A549 (cell line): ENCODE data around the gene FIGN. TPM values are rescaled to one million over a fixed set of nuclear protein-coding genes. Genes with fewer than 3 reads are reported as not detected.

Experiments
- ATAC-seq, 2 experiments: fragments of 200-7000 bp in 1 of 2; fragments of >200 bp in 1 of 2; cut with Nextera tagmentation in 1 of 2; cut with Tn5 transposase in 1 of 2; 3 replicates each; pipeline versions ENCODE4 v1.8.0 to v1.9.1; 2018 to 2020; ENCODE audit warnings: mild to moderate bottlenecking in 1 of 2, moderate library complexity in 1 of 2
- CTCF ChIA-PET: fragments of 300-600 bp; sonication (Branson Sonifier 250); formaldehyde crosslinking; extraction: SDS; loops from one replicate; lab custom pipeline; 2021; ENCODE audit warnings: antibody characterized with exemption, inconsistent platforms; lab: Yijun Ruan, JAX
- POLR2A ChIA-PET: fragments of 350-600 bp; formaldehyde crosslinking; extraction: SDS; loops from one replicate; lab custom pipeline; 2021; ENCODE audit warnings: antibody characterized with exemption, inconsistent platforms; lab: Yijun Ruan, JAX
- DNase-seq, 2 experiments: peaks; one replicate each; pipeline versions ENCODE4 v3.0.0 to v3.0.0-alpha.2; 2011 to 2016; ENCODE audit warnings: low read depth in 1 of 2, low spot score in 1 of 2
- FAIRE-seq: peaks from 2 replicates; lab custom pipeline; 2011; peaks lifted over from hg19 to GRCh38; lab: Jason Lieb, UNC
- H3K27ac ChIP-seq, 2 experiments: fragments of >200 bp; sonication (Bioruptor Twin); formaldehyde crosslinking; 3 replicates each; pipeline ENCODE4 v1.5.1; 2016 to 2017
- H3K4me1 ChIP-seq: fragments of >200 bp; sonication (Bioruptor Twin); formaldehyde crosslinking; 3 replicates; pipeline ENCODE4 v1.6.1; 2016
- H3K4me2 ChIP-seq: fragments of >200 bp; sonication (Bioruptor Twin); formaldehyde crosslinking; 3 replicates; pipeline ENCODE4 v1.6.1; 2016
- H3K4me3 ChIP-seq: fragments of >200 bp; sonication (Bioruptor Twin); formaldehyde crosslinking; 3 replicates; pipeline ENCODE4 v1.5.1; 2016
- H3K9me3 ChIP-seq: fragments of >200 bp; sonication (Bioruptor Twin); formaldehyde crosslinking; 3 replicates; pipeline ENCODE4 v1.6.1; 2016
- ATOH8 ChIP-seq: fragments of 250-450 bp; sonication (Bioruptor Pico); IDR thresholded peaks from 2 replicates; pipeline ENCODE4 v1.5.0; 2020; ENCODE audit warnings: low read depth, mild to moderate bottlenecking, moderate library complexity
- BCL3 ChIP-seq: fragments of >200 bp; sonication (Bioruptor Twin); formaldehyde crosslinking; IDR thresholded peaks from 3 replicates; pipeline ENCODE4 v1.6.1; 2016
- BHLHE40 ChIP-seq: IDR thresholded peaks from 2 replicates; pipeline ENCODE4 v1.6.1; 2012; ENCODE audit warnings: low read depth, low read length, inconsistent platforms
- CBX8 ChIP-seq: fragments of 200-600 bp; sonication (generic); IDR thresholded peaks from 2 replicates; pipeline ENCODE4 v1.6.1; 2016
- EHF ChIP-seq: fragments of 250-450 bp; sonication (Bioruptor Pico); IDR thresholded peaks from 2 replicates; pipeline ENCODE4 v1.5.0; 2020; ENCODE audit warnings: mild to moderate bottlenecking
- ELK1 ChIP-seq: fragments of 150-350 bp; IDR thresholded peaks from 2 replicates; pipeline ENCODE4 v1.6.1; 2014; ENCODE audit warnings: low read depth, mild to moderate bottlenecking, low read length
- FOSL2 ChIP-seq, 2 experiments: fragments of 450-650 bp in 1 of 2; fragments of >200 bp in 1 of 2; sonication (Bioruptor Twin) in 1 of 2; formaldehyde crosslinking; IDR thresholded peaks; 2 replicates each; pipeline versions ENCODE4 v1.5.0 to v1.6.1; 2016 to 2020; ENCODE audit warnings: mild to moderate bottlenecking in 1 of 2, moderate library complexity in 1 of 2
- HMGXB4 ChIP-seq: fragments of 250-450 bp; sonication (Bioruptor Pico); IDR thresholded peaks from 2 replicates; pipeline ENCODE4 v1.5.0; 2021; ENCODE audit warnings: mild to moderate bottlenecking, moderate library complexity, borderline replicate concordance
- HOXB5 ChIP-seq: fragments of 250-450 bp; sonication (Bioruptor Pico); IDR thresholded peaks from 2 replicates; pipeline ENCODE4 v1.5.0; 2020; ENCODE audit warnings: mild to moderate bottlenecking, moderate library complexity
- JUN ChIP-seq, 2 experiments: fragments of >200 bp; sonication (Bioruptor Twin); formaldehyde crosslinking; IDR thresholded peaks; 2 replicates in 1 of 2; 3 replicates in 1 of 2; pipeline ENCODE4 v1.6.1; 2016 to 2017
- KDM1A ChIP-seq: fragments of 200-600 bp; sonication (generic); IDR thresholded peaks from 2 replicates; pipeline ENCODE4 v1.6.1; 2016; ENCODE audit warnings: low read depth, mild to moderate bottlenecking
- KDM5A ChIP-seq: fragments of 200-600 bp; sonication (generic); IDR thresholded peaks from 2 replicates; pipeline ENCODE4 v1.6.1; 2016; ENCODE audit warnings: antibody characterized with exemption, mild to moderate bottlenecking
- MAFK ChIP-seq: fragments of 450-650 bp; IDR thresholded peaks from 2 replicates; pipeline ENCODE4 v1.6.1; 2014; ENCODE audit not compliant: partially characterized antibody
- MYC ChIP-seq: IDR thresholded peaks from 2 replicates; pipeline ENCODE4 v1.6.1; 2012; ENCODE audit warnings: mild to moderate bottlenecking, inconsistent platforms, low read length, improper control_type of control experiment, borderline replicate concordance
- NFE2L2 ChIP-seq: fragments of 150-350 bp; conservative IDR thresholded peaks from 2 replicates; pipeline ENCODE4 v1.6.1; 2014; ENCODE audit warnings: low read length
- NPAS2 ChIP-seq: fragments of 250-450 bp; sonication (Bioruptor Pico); IDR thresholded peaks from 2 replicates; pipeline ENCODE4 v1.8.0; 2022; ENCODE audit warnings: mild to moderate bottlenecking, moderate library complexity, borderline replicate concordance
- PHF8 ChIP-seq: fragments of 200-600 bp; sonication (generic); IDR thresholded peaks from 2 replicates; pipeline ENCODE4 v1.6.1; 2016; ENCODE audit warnings: low read depth, mild to moderate bottlenecking, antibody characterized with exemption, moderate library complexity, borderline replicate concordance
- POLR2A ChIP-seq: IDR thresholded peaks from 2 replicates; pipeline ENCODE4 v1.6.1; 2012; ENCODE audit warnings: mild to moderate bottlenecking, low read length
- RAD21 ChIP-seq, 2 experiments: fragments of >200 bp in 1 of 2; sonication (Bioruptor Twin) in 1 of 2; formaldehyde crosslinking in 1 of 2; IDR thresholded peaks in 1 of 2; conservative IDR thresholded peaks in 1 of 2; 2 replicates in 1 of 2; 3 replicates in 1 of 2; pipeline ENCODE4 v1.6.1; 2012 to 2018; ENCODE audit warnings: inconsistent platforms in 1 of 2
- REST ChIP-seq: fragments of 200-600 bp; sonication (generic); IDR thresholded peaks from 2 replicates; pipeline ENCODE4 v1.6.1; 2016; ENCODE audit warnings: antibody characterized with exemption, mild to moderate bottlenecking, moderate library complexity
- RNF2 ChIP-seq: fragments of 200-600 bp; sonication (generic); IDR thresholded peaks from 2 replicates; pipeline ENCODE4 v1.6.1; 2016; ENCODE audit warnings: low read depth, mild to moderate bottlenecking, antibody characterized with exemption, moderate library complexity, borderline replicate concordance
- SMC3 ChIP-seq: fragments of >200 bp; sonication (Bioruptor Twin); formaldehyde crosslinking; IDR thresholded peaks from 3 replicates; pipeline ENCODE4 v1.6.1; 2018; ENCODE audit warnings: inconsistent platforms
- TFCP2L1 ChIP-seq: fragments of 250-450 bp; sonication (Bioruptor Pico); IDR thresholded peaks from 2 replicates; pipeline ENCODE4 v1.5.0; 2021; ENCODE audit warnings: mild to moderate bottlenecking
- TP53 ChIP-seq: fragments of 250-450 bp; sonication (Bioruptor Pico); IDR thresholded peaks from 2 replicates; pipeline ENCODE4 v1.5.0; 2021; ENCODE audit warnings: mild to moderate bottlenecking, moderate library complexity
- ZC3H11A ChIP-seq: fragments of 450-650 bp; IDR thresholded peaks from 2 replicates; pipeline ENCODE4 v1.6.1; 2014; ENCODE audit warnings: antibody characterized with exemption, mild to moderate bottlenecking
- ZFP36 ChIP-seq: fragments of 450-650 bp; IDR thresholded peaks from 2 replicates; pipeline ENCODE4 v1.6.1; 2014; ENCODE audit warnings: borderline replicate concordance; ENCODE audit not compliant: partially characterized antibody
- WGBS: methylation state at CpG from one replicate; pipeline ENCODE4 v1.1.6; 2017; ENCODE audit errors: missing lambda C conversion rate; 5-methylcytosine and 5-hydroxymethylcytosine counted together
- polyA plus RNA-seq, 4 experiments: library from polyadenylated mRNA; depleted of rRNA in 3 of 4; stranded (reverse); fragments of >200 nt; fragmentation: RNase III in 1 of 4; extraction: RNeasy Plus Mini Kit Qiagen cat#74134 plus additional on column Dnase treatment in 1 of 4; gene quantifications; 2 replicates in 3 of 4; 3 replicates in 1 of 4; pipeline ENCODE4 v1.2.3, GENCODE V29; 2011 to 2017

FIGN gene
- polyA plus RNA-seq, 2 of the 4 experiments (the other 2 are of a cell fraction) = 1.9 to 3.8 TPM

GRCh38 chr2:163673522-163673921 is 62.3 kb downstream of the FIGN start (continued):
- TF ChIP-seq REST = no peak

GRCh38 chr2:163670929-163671328 is 64.9 kb downstream of the FIGN start:
- ChIA-PET POLR2A (no interaction called here), CTCF (interaction anchor here (0.9 to 1.3 kb wide), 2 partner anchors 39 to 199 kb away, joined by 3 read pairs; no protein-coding TSS in a partner anchor)
- 86% methylated on average over 3 of the region's 3 CpGs for WGBS
- no peak for ATAC-seq
- no peak for DNase-seq
- Histone ChIP-seq H3K27ac (peak overlapping the region in 1 of 2 experiments; percentile 27; a peak in 2 of 6 replicates), H3K4me2 (no peak overlapping the region), H3K9me3 (peaks cover 4% of the 10 kb centered on the region; the same call in 1 of the 3 replicates), H3K4me3 (no peak overlapping the region), H3K4me1 (peaks cover 49% of the 10 kb centered on the region)
- no peak for TF ChIP-seq CBX8
- TF ChIP-seq ZFP36 = no peak
- TF ChIP-seq POLR2A = no peak
- TF ChIP-seq KDM1A = no peak
- TF ChIP-seq PHF8 = no peak
- no peak for TF ChIP-seq RNF2
- no peak for TF ChIP-seq FOSL2 (IDR thresholded peaks at IDR 0.05)
- TF ChIP-seq FOSL2 (CRISPR knock-in tag; IDR thresholded peaks at IDR 0.05) = no peak
- TF ChIP-seq SMC3 = no peak
- no peak for TF ChIP-seq ZC3H11A
- no peak for TF ChIP-seq BHLHE40
- TF ChIP-seq ELK1 = no peak
- TF ChIP-seq JUN (IDR thresholded peaks at IDR 0.05) = no peak
- TF ChIP-seq HMGXB4 (CRISPR knock-in tag) = no peak
- TF ChIP-seq NPAS2 = no peak
- no peak for TF ChIP-seq EHF (CRISPR knock-in tag)
- TF ChIP-seq NFE2L2 = no peak
- TF ChIP-seq KDM5A = no peak
- no peak for TF ChIP-seq TP53
- no peak for TF ChIP-seq MAFK
- no peak for FAIRE-seq

GRCh38 chr2:163669506-163669905 is 66.3 kb downstream of the FIGN start:
- no peak overlapping the region for H3K4me2 ChIP-seq
- H3K4me3 ChIP-seq = no peak overlapping the region
- ChIA-PET POLR2A (interaction anchor here (0.7 kb wide), 1 partner anchor 128 kb away, joined by 3 read pairs; no protein-coding TSS in a partner anchor), CTCF (no interaction called here)
- H3K4me1 ChIP-seq = peaks cover 64% of the 10 kb centered on the region
- FAIRE-seq (no peak), DNase-seq (no peak), ATAC-seq (no peak)
- 91% methylated on average over 2 of the region's 2 CpGs for WGBS
- H3K27ac ChIP-seq = no peak overlapping the region
- H3K9me3 ChIP-seq = peaks cover 4% of the 10 kb centered on the region; the same call in 1 of the 3 replicates
- no peak for TF ChIP-seq FOSL2 (IDR thresholded peaks at IDR 0.05)
- TF ChIP-seq FOSL2 (CRISPR knock-in tag; IDR thresholded peaks at IDR 0.05) = no peak
- TF ChIP-seq JUN (IDR thresholded peaks at IDR 0.05) = no peak
- TF ChIP-seq BCL3 = no peak
- TF ChIP-seq ATOH8 (CRISPR knock-in tag) = no peak
- no peak for TF ChIP-seq MYC
- TF ChIP-seq ZFP36 = no peak
- no peak for TF ChIP-seq RAD21 (conservative IDR thresholded peaks at IDR 0.05 in 1 of 2, IDR thresholded peaks at IDR 0.05 in 1 of 2)
- no peak for TF ChIP-seq ELK1
- TF ChIP-seq HOXB5 (CRISPR knock-in tag) = no peak
- no peak for TF ChIP-seq TFCP2L1 (CRISPR knock-in tag)
- no peak for TF ChIP-seq MAFK
